DMS 273 treated with DMSO at 0.1 percent for 48 hours (cell line): ENCODE data around the gene SORCS2.

Source experiments
- DNase-seq: peaks from one replicate; lab custom pipeline; 2025; lab: John Stamatoyannopoulos, UW

Gene SORCS2

DNA sequence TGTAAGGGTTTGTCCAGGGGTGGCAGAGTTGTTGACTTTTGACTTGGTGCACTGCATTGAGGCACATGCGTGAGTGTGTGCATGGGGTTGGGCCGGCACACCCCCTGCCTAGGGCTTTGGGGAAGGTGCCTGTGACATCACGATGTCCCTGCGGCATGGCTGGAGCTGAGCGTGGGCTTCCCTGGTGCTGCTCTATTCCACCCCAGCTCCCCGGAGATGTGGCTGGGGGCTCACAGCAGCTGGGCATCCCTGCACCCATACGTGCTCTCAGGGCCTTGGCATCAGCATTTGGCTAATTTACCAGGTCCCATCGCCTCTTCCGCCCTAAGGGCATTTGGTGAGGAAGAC, 236.7 kb downstream of the SORCS2 start:
- DNase-seq = no peak

- no peak for DNase-seq
Observed at GRCh38 chr4:7429601-7430078, 237.3 kb downstream of the SORCS2 start.

DNA sequence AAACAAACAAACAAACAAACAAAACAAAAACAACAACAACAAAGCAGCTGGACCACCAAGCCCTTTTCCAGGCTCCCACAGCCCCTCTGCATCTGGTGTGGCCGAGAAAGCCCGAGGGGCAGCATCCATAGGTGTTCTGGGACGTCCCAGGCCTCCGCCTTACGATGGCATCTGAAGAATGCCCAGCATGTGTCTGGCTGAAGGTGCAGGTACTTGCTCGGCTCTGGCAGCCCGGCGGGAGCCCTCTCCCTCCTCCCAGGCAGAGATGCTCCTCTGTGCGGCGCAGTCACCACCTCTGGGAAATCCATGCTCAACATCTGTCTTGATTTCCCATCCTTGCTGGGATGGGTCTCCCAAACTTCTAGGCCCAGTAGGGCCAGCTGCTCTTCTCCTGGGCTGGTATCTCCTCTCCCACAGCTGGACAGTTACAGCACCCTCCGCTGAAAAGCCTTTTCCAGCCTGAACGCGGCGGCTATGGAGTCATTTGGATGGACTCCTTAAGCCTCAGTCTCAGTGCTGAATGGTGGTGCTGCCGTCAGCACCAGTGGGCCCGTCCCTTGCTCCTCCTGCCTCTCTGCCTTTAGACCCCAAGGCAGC, 238.1 kb downstream of the SORCS2 start:
- DNase-seq = no peak

DNA sequence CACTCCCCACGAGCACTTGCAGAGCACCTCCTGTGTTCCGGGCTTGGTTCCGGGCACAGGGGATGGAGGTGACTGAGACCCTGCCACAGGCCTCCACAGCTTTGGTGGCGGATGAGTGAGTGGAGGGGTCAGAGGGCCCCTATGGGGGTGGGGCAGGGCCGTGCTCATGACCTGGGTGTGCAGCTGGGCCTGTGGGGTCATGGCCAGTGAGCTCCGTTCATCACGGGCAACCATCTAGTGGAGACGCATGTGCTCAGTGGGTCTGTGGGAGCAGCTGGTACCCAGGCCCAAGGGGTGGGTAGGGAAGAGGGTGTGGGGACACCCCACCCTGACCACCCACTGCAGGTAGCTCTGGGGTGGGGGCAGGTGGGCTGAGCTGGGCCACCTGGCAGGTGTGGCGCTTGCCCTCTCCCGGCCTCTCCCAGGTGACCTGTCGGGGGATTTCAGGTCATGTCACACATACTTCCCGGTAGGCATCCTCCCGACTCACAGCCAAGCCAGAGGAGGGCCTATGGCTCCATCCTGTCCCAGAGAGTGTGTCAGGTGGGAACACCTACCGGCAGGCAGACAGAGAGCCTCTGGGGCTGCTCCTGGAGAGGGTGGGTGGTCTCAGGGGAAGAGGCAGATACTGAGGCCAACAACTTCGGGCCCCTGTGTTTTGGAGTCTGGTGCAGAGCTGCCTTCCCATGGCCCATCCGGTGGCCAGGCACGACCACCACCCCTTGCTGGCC, 238.8 kb downstream of the SORCS2 start:
- no peak for DNase-seq

DNA sequence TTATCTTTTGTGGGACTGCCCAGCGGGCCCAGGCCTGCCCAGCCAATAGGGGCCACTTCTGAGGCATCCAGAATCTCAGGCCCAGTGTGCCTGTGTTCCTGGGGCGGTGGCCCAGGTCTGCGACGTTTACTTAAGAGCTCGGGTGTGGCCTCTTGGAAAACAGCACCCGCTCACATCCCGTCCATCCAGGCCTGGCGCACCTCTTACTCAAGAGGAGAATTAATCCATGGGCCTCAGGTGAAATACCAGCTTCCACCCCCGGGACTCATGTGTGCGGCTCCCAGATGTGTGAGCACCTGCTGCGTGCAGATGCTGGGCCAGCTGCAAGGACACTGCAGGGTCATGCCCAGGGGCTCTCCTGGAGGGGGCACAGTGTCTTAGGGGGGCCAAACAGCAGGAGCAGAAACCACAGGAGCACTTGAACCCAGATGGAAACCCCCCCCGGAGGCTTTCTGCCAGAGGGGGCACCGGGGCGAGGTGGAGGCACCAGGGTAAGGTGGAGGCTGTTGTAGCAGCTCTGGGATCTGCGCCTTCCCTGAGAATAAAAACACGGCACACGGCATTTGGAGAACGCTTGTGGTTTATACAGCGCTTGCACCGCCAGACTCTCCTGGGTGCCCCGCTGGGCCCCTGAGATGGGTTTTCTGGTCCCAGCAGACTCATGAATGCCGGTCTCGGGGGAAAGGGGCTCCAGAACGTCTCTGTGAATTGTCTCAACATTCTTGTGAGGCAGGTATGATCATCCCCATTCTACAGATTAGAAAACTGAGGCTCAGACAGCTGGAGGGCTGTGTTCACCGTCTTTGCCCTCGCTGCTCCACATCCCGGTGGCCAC, 239.6 kb downstream of the SORCS2 start:
- DNase-seq = no peak

DNA sequence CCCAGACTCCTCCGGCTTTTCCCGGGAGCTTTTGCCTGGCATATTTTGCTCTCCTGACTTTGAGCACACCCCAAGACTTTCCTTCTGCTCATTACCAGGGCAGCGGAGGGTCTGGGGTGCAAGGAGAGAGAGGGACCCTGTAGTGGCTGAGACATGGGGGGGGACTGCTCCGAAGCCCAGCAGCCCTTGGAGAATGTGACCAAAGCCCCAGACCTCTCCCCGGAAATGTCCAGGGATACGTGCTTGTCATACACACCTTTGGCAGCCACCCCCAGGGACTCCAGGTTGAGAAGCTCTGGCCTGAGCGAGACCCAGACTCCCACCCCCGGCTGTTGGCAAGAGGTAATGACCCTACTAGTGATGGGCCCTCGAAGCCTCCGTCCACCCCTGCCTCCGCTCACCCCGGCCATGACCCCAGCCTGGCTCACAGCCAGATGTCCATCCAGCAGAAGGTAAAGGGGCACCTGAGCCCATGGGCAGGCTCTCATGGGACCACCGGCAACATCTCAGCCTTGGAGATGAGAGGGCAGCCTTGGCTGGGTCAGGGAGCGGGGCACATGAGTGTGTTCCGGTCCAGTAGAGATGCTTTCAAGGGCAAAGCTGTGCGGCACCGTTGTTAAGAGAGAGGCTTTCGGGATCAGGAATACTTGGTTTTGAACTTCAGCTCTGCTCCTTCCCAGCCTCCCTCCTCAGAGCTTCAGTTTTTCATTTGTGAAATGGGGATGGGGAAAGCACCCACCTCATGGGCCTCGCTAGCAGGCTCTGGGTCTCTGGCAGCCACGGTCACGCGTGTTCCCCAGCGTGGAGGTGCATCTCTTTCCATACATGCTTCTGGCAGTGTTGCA, 240.4 kb downstream of the SORCS2 start:
- no peak for DNase-seq

GRCh38 chr4:7433376-7434140, 241.2 kb downstream of the SORCS2 start:
- DNase-seq = no peak

DNA sequence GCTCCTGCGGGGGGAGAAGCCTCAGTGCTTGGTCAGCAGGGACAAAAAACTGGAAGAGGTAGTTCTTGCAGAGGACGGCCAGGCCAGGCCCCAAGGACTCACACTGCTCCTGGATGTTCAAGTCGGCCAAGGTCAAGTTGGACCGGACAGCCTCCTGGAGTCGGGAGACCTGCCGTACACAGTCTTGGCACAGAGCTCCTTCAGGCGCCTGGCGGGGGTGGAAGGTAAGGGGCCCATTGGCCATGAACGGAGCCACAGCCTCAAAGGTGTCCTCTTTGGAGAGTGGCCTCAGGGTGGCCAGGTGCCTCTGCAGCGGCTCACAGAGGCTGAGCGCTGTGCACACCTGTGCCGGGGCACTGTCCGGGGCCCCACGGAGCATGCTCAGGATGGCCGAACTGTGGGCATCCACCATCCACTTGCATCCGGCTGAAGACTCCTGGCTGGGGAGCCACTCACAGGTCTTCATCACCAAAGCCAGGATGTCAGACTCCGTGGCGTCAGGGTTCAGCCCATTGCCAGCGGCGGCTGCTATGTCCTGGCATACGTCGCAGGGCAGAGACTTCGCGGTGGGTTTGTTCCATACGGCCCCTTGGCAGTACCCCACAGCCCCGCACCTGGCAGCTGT, 241.9 kb downstream of the SORCS2 start:
- no peak for DNase-seq

GRCh38 chr4:7434766-7435150, 242.4 kb downstream of the SORCS2 start, which contains the start of gene PSAPL1:
Gene PSAPL1, minus strand, starts transcription at chr4:7434930. Its CDS starts 51 bp downstream, at chr4:7434879.
- no peak for DNase-seq

DNA sequence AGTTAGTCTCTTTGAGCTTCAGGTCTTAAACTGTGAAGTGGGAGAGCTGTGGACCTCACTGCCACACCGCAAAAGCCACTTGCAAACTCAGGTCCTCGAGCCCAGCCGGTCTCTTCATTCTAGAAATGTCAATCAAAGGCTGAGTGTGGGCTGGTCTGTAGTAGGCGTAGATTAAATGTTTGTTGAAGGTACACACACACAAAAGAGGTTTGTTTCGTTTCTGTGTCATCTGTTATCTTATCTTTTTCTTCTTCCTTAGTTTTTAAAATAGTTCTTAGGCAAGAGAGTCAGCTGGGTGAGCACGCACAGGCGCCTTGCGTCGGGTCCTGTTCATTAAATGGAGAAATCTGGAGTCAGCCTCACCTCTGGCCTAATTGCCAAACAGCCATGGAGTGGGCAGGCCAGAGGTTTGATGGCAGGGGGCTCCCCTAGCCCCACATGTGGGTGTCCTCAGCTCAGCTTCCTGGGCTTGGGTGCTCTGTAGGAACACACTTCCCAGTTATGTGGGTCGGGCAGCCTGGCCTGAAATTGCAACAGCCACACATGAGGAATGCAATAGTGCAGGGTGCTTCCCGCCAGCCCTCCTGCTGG, 243.2 kb downstream of the SORCS2 start:
- no peak for DNase-seq

- no peak for DNase-seq
Observed at GRCh38 chr4:7436256-7436655, 243.9 kb downstream of the SORCS2 start.

DNA sequence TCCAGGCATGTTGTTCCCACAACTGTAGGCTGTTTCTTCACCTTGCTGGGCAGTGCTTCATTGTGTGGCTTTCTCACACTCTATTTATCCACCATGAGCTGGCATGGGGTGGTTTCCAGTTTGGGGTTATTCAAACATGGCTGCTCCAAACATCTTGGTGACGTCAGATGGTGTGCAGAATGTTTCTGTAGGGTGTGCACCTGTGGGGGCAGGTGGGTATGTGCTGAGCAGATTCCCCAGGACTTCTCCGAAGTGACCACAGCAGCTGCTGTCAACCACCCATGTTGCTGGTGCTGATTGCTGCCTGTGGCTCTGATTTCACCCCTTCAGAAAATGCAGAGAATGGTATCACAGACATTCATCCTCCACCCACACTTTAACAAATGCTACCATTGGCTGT, 247.4 kb downstream of the SORCS2 start:
- DNase-seq = no peak

- no peak for DNase-seq
Observed at GRCh38 chr4:7441201-7441600, 248.9 kb downstream of the SORCS2 start.

DNA sequence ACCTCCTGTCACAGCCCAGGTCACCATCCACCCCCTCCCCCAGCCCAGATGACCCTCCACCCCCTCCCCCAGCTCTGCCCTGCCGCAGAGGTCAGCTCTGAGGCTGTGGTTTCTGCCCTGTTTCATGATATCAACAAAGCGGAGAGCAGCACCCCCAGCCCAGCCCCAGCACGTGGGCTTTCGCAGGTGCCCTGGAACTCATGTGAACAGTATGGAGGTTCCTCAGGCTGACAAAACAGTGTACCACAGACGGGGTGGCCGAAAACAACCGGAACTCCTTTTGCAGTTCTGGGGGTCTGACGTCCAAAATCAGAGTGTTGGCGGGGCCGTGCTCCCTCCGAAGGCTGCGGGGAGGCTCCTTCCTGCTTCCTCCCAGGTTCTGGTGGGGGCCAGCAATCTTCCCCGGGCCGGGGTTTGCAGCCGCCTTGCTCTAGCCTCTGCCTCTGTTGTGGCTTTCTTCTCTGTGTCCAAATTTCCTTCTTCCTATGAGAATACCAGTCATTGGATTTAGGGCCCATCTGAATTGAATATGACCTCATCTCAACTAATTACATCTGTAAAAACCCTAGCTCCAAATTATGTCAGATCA, 250.3 kb downstream of the SORCS2 start:
- no peak for DNase-seq

DNA sequence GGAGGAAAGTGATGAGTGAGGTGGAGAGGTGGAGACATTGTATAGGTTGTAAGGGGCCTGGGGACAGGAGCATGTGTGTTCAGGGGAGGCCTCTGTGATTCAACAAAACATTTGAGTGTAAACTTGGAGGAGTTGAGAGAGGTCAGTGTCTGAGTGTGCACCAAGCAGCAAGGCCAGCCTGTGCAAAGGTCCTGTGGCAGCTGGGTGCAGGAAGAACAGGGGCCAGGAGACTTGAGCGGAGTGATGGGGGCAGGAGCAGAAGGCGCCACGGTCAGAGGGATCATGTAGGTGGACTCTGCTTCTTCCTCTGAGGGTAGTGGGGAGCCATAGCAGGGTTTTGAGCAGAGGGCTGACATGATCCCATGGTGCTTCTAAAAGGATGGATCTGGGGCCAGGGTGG, 252.0 kb downstream of the SORCS2 start:
- DNase-seq = no peak

DNA sequence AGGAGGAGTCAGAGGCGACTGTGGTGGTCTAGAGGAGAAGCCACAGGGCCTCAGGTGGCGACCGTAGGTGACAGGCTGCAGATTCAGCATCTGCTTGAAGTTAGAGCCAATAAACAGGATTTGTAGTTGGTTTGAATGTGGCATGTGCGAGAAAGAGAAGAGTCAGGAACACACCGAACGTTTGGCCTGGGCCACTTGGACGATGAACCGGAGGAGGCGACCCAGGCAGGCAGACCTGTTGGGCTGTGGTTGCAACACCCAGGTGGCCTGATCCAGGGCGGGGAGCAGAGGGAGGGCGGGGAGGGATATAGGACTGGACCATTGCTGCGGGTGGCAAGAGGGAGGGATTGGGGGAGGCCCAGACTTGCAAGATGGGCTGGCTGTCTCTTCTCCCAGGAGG, 252.4 kb downstream of the SORCS2 start:
- no peak for DNase-seq

GRCh38 chr4:7447236-7447635, 254.9 kb downstream of the SORCS2 start:
- DNase-seq = no peak

- no peak for DNase-seq
Observed at GRCh38 chr4:7448036-7448435, 255.7 kb downstream of the SORCS2 start.

- no peak for DNase-seq
Observed at GRCh38 chr4:7450775-7451433, 258.6 kb downstream of the SORCS2 start.

DNA sequence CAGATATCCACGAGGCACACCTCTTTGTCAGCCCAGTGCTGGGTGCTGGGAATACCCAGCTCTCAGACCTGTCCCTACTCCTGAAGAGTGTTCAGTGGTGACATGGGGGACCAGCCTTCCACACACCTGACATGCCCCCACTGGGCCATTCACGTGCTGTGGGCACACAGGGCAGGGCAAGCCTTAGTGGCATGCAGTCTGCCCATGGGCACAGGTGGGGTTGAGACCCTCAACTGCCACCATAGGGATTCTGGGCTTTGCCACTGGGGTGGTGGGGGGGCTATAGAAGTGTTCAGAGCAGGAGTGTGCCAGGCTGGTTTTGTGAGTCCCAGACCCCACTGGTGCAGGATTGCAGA, 259.1 kb downstream of the SORCS2 start:
- DNase-seq = no peak
